ENCODE results near the gene CYTH1.

GRCh38 chr17:78828470-78829185, 46.6 kb upstream of the CYTH1 start:
- no peak for TF ChIP-seq USF2 (IDR thresholded peaks at IDR 0.05)
- TF ChIP-seq JUN (IDR thresholded peaks at IDR 0.05): no peak
- TF ChIP-seq HOXB13 (CRISPR knock-in tag; IDR thresholded peaks at IDR 0.05; ENCODE audit: low read depth): no peak
